NCI-H2081 (cell line): ENCODE results near the gene GFOD2.
"Not testable (repeated sequence)": the region's sequence is repeated elsewhere in the genome, so short reads cannot be mapped to it uniquely, and the experiment has no call there.

Experiments used
- DNase-seq, 2 experiments: peaks; one replicate each; lab custom pipeline; 2025; lab: John Stamatoyannopoulos, UW

Gene GFOD2

DNA sequence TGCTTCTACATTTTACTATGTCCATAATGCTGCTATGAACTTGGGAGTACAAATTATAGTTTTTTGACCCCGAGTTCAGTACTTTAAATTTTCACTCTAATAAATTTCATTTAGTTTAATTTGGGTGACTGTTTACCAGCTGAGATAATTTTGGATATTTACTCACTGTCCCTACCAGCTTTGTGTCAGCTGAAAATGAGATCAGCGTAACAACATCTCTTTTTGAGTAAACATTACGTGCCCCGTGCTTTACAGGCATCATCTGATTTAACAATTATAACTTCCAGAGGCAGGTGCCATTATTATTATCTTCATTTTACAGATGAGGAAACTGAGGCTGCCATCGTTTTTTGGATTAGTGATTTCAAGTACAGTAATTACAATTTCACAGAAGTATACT lies 15.0 kb downstream of the GFOD2 start:
- DNase-seq = no peak

DNA sequence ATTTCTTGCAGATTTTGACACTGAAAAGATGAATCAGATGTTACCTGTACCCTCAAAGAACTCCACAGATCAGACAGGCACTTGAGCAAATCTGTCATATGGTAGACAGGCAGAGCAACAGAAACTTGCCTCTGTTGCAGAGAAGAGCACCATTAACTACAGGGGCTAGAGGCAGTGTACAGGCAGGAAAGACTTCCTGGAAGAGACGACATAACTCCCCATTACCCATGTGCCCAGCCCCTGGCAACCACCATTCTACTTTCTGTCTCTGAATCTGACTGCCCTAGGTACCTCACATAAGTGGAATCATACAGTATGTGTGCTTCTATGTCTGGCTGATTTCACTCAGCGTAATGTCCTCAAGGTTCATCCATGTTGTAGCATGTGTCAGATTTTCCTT lies 15.5 kb downstream of the GFOD2 start:
- DNase-seq = no peak

DNA sequence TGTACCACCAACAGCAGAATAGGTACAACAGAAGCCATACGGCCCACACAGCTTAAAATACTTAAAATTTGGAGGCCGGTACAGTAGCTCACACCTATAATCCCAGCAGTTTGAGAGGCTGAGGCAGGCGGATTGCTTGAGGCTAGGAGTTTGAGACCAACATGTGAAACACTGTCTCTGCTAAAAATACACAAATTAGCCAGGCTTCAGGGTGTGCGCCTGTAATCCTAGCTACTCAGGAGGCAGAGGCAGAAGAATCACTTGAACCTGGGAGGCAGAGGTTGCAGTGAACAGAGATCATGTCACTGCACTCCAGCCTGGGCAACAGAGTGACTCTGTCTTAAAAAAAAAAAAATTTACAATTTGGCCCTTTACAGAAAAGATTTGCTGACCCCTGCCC lies 17.0 kb downstream of the GFOD2 start:
- DNase-seq = no peak

DNA sequence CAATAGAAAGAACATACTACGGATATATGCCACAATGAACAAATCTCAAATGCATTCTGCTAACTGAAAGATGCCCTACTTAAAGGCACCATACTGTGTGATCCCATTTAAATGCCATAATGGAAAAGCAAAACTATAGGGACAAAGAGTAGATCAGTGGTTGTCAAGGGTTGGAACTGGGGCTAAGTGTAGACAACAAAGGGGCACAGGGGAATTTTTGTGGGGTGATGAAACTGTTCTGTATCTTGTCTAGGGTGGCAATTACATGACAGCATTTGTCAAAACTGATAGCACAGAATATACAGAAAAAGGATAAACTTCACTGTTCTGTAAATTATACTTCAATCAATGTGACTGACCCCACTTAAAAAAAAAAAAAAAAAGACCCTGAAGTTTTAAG lies 17.7 kb downstream of the GFOD2 start:
- DNase-seq = no peak

DNA sequence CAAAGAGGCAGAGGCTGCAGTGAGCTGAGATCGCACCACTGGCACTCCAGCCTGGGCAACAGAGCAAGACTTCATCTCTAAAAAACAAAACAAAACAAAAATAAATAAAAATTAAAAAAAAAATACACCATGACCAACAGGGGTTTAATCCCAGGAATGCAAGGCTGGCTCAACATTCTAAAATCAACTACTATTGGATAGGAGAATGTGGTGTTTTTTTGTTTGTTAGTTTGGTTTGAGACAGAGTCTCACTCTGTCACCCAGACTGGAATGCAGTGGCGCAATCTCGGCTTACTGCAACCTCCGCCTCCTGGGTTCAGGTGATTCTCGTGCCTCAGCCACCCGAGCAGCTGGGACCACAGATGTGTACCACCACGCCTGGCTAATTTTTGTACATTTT lies 19.9 kb downstream of the GFOD2 start:
- DNase-seq = no peak

DNA sequence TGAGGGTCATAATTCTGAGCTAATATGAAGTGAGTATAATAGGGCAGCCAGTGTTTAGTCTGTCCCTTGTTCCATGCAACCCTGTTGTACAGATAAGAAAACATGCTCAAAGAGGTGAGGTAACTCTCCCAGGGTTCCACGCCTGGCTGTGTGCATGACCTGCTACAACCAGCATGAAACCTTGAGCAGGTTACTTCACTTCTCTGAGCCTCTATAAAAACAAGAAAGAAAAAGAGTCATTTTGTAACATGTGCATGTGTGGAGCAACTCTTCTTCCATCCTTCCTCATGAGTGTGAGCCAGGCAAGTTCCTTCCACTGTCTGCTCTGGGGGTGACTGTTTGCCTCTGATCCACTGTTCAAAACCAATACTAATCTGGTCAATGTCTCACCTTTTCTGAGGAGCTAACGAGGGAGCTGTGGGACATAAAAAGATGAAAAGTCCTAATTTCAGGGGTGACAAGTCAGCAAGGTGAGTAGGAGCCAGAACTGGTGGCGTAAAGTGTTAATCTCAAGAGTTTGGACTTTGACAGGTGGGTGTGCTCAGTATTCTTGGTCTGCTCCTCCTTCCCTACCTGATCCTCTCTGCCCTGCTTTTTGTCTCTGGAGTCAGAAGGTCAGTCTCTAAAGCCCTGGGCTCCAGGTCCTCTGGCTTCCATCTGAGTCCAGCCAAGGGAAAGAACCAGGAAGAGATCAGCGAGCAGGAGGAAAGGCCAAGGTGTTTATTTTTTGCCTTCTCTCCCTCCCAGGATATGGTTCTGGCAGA lies 21.5 kb downstream of the GFOD2 start:
- DNase-seq = no peak

DNA sequence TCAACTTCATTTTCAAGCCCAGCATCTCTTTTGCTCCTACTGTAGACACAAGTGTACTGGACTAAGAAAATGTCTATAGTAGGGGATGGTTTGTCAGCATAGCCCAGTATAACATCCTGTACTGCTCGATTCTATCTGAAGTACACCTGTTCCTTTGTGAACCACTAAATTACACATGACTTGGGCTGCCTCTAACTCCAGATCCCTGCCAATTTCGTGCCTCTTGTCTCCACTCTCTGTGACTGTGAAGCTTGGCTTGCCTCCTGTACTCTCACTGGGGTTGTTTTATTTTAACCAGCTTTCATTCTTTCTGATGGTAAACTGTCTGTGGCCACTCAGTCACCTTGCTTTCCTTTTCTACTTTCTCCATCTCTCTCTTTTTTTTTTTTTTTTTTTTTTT lies 24.5 kb downstream of the GFOD2 start:
- DNase-seq = no peak

DNA sequence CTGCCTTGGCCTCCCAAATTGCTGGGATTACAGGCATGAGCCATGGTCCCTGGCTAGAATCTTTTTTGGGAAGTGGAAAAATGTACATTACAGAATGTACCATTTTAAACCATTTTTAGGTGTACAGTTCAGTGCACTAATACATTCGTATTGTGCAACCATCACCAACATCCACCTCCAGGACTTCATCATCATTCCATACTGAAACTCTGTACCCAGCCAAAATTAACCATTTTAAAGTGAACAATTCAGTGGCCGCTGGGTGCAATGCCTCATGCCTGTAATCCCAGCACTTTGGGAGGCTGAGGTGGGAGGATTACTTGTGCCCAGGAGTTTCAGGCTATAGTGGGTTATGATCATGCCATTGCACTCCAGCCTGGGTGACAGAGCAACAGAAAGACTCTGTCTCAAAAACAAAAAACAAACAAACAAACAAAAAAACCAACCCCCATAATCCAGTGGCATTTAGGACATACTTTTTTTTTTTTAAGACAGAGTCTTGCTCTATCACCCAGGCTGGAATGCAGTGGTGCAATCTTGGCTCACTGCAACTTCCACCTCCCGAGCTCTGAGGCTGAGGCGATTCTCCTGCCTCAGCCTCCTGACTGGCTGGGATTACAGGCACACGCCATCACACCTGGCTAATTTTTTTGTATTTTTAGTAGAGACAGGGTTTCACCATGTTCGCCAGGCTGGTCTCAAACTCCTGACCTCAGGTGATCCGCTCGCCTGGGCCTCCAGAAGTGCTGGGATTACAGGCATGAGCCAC lies 25.4 kb downstream of the GFOD2 start:
- not testable (repeated sequence) for DNase-seq

DNA sequence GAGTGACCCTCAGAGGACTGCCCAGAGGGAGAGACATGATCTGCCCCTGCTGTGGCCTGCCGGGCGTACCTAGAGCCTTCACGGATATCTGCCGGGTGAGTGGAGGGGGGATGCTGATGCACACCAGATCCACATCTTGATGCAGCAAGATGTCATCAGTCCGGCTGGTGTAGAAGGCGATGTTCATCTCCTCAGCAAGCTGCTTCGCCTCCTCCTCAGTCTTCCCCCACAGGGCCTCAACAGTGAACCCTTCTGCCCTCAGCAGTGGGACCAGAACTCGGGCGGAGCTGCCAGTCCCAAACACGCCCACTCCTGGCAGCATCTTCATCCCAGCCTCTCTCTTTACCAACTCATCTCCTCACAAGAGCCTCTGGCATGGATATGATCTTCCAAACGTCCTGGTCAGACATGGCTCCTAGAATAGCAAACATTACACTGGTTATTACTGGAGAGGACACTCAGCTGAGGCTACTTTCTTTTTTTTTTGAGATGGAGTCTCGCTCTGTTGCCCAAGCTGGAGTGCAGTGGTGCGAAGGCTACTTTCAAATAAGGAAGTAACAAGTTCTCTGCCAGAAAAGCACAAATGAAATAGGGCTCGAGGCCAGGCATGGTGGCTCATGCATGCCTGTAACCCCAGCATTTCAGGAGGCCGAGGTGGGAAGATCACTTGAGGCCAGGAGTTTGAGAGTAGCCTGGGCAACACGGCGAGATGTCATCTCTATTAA lies 33.6 kb downstream of the GFOD2 start:
- DNase-seq = no peak

DNA sequence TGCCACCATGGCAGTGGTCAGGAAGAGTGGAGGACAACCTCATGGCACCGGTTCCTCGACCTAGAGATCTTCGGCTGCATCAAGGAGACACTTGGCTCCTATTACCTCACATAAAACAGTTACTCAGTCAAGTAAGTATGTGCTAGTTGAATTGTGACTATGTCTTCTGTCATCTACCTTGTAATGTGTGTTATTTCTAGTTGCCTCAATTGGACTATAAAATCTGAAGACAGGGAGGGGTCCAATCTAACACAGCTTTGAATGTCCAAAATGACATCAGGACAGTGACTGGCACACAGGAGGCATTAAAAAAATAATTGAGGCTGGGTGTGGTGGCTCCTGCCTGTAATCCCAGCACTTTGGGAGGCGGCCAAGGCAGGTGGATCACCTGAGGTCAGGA lies 35.3 kb downstream of the GFOD2 start:
- DNase-seq = no peak

DNA sequence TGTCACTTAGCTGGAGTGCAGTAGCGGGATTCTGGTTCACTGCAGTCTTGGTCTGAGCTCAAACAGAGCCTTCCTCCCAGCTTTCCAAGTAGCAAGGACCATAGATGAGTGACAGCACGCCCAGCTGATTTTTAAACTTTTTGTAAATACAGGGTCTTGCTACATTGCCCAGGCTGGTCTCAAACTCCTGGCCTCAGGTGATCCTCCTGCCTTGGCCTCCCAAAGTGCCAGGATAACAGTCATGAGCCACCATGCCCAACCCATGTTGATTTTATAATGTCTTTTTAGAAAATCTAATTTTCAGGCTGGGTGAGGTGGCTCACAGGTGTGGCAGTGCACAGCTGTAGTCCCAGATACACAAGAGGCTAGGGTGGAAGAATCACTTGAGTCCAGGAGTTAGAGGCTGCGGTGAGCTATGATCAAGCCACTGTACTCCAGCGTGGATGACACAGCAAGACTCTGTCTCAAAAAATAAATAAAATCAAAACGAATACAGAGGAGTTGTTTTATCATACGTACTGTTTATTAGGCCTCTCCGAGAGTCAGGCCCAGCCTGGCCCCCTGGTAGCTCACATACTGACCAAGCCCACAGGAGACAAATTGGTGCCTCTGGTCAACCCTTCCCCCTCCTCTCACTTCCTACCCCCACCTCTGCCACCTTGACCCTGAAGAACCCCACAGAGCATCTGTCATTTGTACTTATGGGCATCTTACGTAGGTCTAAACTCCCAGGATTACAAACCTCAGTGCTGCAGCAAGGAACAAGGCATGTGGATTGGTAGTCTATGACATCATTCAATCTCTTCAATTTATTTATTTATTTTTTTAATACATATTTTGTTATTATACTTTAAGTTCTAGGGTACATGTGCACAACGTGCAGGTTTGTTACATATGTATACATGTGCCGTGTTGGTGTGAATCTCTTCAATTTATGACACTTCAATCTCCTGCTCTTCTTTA lies 38.9 kb downstream of the GFOD2 start:
- no peak for DNase-seq

DNA sequence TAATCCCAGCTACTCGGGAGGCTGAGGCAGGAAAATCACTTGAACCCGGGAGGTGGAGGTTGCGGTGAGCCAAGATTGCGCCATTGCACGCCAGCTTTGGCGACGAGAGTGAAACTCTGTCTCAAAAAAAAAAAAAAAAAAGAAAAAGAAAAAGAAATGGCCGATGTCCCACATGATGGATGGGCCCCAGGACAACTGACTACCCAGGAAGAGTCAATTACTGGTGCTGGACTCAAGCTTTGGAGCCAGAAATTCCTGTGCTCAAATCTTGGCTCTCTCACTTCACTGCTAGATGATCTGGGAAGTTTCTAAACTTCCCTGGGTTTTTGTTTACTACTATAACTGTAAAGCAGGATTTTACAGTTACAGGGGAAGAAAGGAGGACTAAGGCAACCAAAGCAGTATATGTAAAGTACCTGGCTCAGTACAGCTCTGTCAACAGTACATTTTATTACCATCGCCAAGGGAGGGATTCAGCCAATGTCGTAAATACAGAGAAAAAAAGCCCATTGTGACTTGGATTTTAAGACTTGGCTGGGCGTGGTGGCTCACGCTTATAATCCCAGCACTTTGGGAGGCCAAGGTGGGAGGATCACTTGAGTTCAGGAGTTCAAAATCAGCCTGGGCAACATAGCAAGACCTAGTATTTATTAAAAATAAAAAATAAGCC lies 40.6 kb downstream of the GFOD2 start:
- no peak for DNase-seq

DNA sequence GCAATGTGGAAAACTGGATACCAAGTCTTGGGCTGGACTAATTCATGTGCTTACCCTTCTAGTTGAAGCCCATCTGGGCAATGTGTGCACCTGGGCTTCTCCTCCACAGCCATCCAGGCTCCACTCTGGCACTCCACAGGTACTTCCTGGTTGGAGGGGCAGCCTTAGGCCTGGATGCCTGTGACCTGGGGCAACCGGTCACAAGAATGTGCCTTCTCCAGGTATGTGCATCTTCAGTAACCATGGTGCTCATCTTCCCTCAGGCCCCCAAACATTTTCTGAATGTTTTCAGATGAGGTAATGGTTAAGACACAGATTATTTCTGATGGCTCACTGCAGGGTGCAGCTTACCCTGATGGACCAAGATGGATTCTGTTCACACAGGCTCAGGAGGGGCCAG lies 41.4 kb downstream of the GFOD2 start:
- DNase-seq = no peak

DNA sequence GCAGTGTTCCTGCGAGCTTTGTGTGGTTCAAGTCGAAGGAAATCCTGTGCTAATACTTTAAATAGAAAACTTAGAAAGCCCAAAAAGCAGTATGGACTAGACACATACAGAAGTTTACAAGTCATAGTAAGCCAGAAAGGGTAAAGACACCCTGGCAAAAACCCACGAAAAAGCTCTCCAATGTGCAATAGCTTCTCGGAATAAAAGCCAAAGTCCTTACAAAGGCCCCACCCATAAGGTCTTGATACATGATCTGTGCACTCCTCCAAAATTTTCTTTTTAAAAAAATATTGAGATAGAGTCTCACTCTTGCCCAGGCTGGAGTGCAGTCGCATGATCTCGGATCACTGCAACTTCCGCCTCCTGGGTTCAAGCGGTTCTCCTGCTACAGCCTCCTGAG lies 42.2 kb downstream of the GFOD2 start:
- DNase-seq = no peak

DNA sequence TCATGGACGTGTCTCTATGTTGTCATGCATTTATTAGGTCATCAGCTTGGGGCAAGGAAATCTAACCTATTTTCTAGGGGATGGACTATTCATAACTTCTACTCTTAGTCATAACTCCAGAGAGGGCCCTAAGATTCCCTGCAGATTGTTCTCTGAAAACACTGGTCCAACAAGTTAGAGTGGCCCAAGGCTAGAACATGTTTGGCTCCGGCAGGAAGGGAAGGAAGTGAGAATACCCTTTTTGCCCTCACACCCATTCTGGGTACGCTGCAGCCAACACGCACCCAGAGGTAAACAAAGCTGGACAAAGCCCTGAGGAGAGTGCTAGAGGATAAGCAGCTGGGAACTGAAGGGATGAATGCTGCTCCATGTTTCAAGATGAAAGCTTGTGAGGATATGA lies 42.6 kb downstream of the GFOD2 start:
- no peak for DNase-seq

DNA sequence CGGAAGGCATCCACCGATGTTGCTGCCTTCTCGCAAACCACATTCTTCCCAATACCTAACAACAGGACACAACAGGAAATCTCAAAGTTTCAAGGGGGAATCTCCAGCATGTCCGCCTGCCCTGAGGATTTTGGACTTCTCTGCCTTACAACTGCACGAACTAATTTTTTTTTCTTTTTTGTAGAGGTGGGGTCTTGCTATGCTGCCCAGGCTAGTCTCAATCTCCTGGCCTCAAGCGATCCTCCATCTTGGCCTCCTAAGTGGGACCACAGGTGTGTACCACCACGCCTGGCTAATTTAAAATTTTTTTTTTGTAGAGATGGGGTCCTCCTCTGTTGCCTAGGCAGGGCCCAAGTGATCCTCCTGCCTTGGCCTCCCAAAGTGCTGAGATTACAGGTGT lies 43.1 kb downstream of the GFOD2 start:
- no peak for DNase-seq

DNA sequence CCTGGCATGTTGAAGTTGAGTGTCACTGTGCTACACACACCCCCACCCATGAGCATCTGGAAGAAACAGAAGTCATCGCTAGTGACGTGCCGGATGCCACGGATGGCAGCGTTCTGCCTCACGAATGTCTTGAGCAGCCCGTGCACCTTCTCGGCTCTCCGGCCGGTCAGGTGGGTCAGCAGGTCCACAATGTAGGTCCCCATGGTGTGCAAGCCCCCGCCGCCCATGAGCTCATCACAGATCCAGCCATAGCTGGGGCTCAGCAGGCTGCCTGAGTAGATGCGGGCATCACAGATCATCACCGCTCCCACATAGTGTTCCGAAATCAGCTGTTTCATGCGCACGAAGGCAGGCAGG lies 43.6 kb downstream of the GFOD2 start:
- DNase-seq = no peak

DNA sequence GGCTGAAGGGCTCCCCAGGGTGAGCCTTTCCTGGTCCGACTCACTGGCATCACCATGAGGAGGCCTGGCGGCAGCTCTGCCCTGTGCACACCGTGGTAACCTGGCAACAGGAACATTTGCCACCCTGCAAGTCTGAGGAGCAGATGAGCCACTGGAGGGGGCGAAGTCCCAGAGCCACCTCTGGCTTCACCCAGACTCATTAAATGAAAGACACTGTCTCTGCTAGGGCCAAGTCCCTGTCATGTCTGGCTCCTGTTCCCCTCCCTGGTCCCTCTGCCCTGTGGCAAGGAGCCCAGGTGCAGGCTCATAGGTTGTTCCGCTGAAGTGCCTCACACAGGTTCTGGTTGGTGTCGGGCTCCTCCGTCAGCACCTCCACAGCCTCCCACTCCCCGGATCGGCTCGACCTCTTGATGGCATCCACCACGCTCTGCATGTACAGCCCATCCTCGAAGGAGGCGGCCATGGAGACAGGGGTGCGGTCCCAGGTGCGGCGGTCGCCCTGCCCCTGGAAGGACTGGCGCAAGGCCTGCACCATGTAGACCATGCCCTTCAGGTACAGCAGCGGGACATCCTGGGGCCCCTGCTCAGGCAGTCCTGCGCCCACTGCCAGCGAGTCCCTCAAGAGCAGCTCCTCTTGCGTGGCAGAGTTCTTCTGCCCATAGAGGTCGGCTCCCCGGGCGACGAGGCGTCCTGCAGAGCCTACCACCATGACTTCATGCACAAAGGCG lies 44.1 kb downstream of the GFOD2 start:
- peak in 1 of 2 experiments; percentile 2 for DNase-seq

DNA sequence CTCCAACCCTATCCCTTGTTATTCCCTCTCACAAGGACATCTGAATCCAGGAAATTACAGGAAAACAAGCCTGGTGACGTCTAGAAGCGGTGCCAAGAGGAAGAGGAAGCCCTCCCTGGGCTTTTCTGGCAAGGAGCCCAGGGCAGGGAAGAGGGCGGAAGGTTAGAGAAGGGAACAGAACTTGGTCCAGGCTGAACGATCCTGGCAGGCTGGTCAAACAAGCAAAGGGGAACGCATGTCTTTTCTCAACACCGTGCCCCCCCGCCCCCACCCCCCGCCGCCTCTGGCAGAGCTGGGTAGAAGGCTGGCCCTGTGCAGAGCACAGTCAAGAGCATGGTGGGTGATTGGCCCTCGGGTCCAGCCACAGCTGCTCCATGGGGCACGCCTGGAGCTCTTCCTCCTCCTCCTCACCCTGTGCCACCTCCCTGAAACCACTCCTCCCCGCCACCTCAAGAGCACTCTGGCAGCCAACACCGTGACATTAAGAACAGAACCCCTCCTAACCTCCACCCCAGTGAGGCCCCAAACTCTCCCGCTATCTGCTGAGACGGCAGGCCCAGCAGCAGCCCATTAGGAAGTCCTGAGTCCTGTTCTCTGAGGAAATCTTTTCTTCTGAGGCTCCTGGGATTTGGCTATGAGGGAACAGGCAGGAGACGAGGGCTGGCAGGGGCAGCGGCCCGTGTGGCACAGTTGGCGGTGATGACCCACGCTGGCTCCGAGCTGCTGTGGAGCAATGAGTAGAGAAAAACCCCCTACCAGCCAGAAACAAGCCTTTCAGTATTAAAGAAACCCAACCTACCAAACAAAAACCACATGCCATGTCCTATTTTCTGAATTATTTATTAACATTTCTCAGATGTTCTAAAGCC lies 45.2 kb downstream of the GFOD2 start:
- peak; percentile 5 to 60 for DNase-seq
